HG03378 (cell line): Measurements from ENCODE around the gene CLEC11A.
"Not testable (repeated sequence)": the region's sequence is repeated elsewhere in the genome, so short reads cannot be mapped to it uniquely, and the experiment has no call there.

Experiments
- ATAC-seq: cut with Tn5 transposase; IDR thresholded peaks from one replicate; pipeline ENCODE4 v1.9.1; 2021; ENCODE audit warnings: mild to moderate bottlenecking, moderate library complexity; ENCODE audit not compliant: unreplicated experiment

Gene CLEC11A

DNA sequence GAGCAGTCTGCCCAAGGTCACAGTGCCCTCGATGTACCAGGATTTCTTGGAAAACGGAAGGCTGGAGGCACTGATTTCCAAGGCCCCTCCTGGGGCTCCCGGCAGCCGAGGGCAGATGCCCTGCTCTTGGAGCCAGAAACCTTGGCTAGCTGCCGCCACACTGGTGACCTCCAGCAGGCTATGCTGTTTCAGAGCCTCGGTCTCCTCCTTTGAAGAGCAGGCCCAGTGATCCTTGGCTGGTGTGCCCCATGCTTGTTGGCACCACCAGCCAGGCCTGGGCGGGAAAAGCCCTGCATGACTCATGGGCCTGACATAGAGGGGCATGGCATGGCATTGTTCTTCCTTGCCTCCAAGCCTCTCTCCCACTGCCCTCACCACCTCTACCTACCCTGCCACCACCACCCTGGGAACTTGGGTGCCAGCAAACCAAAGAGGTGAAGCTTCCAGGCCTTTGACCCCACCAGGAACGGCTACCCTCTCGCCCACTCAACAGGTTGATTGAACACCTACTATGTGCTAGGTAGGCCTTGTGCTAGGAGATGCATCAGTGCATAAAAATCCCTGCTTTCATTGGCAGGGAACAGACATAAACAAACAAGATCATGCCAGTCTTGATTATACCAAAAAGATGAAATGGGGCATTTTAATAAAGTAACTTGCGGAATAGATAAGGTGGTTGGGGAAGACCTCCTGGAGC is 1.6 kb upstream of the CLEC11A start:
- no peak for ATAC-seq

DNA sequence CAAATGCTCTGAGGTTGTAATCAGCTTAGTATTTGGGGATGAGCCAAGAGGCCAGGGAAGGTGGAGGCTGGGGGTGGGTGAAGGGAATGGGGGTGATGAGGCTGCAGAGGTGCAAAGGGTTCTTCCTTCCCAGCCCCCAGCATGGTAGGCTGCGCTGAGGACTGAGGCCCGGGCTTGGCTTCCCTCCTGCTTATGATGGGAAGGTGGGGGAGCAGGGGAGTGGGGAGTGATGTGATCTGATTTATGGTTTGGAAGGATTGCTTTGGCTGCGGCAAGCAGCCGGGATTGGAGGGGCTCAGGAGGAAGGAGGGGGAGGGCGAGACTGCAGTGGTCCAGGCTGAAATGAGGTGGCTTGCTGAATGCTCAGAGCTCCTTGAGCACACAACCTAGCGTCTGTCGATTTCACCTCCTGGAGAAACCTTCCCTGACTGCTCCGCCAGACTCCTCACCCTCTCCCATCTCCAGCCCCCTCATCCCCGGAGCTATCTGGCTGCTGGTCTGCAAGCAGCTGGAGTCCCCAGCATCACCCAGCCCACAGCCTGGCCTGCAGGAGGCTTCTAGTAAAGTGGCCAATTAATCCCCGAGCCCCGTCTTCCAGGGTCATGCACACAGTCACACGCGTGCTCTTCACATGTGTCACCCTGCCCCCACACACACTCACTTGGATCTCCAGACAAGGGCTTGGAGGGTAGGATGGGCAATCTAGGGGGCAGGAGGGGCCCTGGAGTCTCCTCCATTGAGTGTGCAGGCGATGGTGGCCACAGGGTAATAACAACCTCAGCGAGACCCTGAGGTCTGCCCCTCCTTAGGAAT is 757 bp upstream of the CLEC11A start:
- ATAC-seq: no peak

DNA sequence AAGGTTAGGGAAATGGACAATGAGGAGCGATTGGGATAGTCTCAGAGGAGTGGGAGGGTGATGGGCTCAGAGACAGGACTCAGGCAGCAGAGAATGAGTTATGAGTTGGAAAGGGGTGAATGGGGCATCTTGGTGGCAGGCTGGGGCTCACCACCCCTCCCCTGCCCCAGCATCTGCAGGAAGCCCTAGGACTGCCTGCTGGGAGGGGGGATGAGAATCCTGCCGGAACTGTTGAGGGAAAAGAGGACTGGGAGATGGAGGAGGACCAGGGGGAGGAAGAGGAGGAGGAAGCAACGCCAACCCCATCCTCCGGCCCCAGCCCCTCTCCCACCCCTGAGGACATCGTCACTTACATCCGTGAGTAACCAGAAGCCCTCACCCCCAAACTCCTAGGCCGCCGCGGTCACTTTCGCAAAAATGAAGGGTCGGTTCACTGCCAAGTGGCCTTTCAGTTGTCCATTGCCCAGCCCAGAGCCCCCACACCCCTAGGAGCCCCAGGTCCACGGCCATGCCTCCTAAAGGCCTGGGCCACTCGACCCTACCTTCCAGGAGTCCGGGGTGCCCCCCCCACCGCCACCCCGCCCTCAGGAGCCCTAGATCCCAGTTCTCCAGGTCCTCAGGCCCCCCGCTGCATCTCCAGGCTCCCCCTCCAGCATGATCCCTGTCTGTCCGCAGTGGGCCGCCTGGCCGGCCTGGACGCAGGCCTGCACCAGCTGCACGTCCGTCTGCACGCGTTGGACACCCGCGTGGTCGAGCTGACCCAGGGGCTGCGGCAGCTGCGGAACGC is 764 bp downstream of the CLEC11A start:
- ATAC-seq: no peak

DNA sequence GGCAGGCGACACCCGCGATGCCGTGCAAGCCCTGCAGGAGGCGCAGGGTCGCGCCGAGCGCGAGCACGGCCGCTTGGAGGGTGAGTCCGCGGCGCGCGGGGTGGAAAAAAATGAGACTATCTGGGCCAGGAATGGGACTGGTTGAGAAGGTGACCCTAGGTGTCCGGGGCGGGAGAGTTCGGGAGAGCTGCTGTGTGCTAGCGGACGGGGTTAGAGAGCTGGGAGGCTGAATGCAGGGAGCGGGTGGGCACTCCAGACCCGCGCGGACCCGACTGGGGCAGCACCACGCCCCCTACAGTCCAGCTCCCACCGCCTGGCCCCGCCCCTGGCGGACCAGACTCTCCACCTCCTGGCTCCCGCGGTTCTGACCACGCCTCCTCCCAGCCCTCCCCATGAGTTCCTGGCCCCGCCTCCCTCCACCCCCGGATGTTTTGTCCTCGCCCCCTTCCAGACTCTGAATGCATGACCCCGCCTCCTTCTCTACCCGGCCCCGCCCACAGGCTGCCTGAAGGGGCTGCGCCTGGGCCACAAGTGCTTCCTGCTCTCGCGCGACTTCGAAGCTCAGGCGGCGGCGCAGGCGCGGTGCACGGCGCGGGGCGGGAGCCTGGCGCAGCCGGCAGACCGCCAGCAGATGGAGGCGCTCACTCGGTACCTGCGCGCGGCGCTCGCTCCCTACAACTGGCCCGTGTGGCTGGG is 1.5 kb downstream of the CLEC11A start:
- peak; percentile 64 for ATAC-seq

DNA sequence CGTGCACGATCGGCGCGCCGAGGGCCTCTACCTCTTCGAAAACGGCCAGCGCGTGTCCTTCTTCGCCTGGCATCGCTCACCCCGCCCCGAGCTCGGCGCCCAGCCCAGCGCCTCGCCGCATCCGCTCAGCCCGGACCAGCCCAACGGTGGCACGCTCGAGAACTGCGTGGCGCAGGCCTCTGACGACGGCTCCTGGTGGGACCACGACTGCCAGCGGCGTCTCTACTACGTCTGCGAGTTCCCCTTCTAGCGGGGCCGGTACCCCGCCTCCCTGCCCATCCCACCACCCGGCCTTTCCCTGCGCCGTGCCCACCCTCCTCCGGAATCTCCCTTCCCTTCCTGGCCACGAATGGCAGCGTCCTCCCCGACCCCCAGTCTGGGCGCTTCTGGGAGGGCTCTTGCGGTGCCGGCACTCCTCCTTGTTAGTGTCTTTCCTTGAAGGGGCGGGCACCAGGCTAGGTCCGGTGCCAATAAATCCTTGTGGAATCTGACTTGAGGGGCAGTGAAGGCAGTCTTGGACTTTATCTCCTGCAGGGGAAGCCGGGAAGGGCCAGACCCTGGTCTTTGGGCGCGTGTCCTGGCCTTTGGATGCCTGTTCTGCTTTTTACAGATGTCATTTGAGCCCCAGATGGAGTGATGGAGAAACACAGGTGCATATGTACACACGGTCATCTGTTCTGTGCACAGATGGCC is 2.2 kb downstream of the CLEC11A start:
- ATAC-seq: no peak

DNA sequence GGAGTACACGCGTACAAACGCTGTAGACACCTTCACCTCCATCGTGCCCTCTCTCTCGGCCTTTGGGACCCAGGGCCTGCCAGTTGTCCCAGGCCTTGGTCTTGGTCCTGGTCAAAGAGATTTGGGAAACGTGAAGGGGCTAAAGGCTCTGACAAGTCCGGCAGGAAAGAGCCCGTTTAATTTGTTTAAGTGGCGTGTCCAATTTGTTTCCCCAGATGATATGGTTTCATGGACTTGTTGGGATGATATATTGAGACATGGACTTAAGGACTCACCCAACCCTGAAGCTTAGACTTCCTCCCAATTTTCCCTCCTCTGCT is 2.7 kb downstream of the CLEC11A start:
- ATAC-seq: no peak

DNA sequence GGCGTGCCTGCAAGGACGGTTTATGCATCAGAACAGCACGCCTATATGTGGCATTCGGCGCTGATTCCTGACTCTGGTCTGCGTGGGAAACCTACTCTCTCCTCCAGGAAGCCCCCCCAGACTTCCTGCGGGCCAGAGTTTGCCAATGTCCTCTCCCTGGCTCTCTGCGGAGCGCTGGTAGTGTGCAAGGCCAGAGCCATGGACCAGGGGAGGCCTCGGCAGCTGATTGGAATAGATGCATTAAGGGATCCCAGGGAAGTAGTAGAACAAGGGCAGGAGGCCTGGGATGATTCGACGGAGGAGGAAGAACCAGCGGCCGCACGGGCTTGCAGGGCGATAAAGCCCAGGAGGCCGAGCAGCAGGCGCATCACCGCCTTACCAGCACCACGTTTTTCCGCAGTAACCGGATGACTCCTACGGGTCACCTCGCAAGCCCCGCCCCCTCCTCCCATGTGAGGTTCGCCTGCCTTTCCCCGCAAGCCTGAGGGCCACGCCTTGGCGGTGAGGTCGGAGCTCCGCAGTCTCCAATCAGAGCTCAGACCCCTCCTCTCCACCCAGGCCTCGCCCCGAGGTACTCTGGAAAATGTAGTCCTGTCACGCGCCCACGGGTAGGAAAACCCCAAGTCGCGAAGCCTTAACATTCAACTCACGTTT is 5.0 kb downstream of the CLEC11A start:
- no peak for ATAC-seq

DNA sequence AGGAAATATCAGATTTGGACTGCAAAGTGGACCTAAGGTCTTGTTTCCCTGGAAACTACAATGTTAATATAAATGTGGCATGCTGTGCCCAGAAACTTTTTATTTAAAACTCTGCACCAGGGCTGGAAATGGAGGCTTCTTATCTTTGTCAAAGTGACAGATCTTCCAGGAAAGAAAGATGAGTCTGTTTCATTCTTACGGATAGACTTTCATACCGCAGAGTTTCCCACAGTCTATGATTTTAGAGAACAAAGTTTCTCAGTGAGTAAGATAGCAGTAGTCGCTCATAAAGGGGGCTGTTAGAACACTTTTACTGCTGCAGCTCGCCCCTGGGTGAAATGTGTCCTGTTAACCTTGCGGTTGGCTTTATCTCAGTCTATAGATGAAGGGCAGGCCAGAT is 6.7 kb downstream of the CLEC11A start:
- ATAC-seq: no peak

DNA sequence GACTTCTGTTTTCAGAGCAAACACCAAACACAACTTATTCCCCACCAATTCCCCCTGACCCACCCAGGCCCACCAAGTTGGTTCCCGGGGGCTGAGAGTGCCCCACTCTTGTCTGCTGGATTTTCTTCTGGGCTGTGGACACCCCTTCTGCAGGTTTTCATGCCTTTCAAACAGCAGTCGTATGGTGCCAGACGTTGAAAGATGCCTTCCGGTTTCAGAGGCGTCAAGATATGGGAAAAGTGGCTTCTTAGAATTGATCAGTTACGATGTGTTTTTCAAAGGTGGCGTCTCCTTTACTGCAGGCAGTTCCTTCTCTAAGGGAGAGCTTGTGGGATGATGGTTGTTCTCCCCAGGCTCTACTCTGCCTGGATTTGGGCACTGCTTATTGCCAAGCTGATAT is 12.7 kb downstream of the CLEC11A start:
- ATAC-seq: no peak

DNA sequence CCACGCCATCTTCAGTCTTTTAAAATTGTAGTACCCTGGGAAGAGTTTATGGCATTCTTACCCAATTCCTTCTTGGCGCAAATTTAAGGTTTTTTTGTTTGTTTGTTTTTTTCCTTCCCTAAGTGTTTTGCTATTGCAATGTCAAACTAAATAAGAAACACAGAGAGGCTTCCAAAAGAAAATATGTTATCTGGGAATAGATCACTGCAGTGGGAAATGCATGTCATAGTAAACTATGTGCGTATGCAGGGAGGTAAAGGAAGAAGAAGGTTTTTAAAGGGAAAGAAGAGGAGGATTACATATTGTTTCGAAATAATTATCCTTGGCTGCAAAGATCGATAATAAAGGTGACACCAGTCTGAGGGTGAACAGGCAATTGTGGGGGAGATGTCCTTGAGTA is 13.2 kb downstream of the CLEC11A start:
- no peak for ATAC-seq

DNA sequence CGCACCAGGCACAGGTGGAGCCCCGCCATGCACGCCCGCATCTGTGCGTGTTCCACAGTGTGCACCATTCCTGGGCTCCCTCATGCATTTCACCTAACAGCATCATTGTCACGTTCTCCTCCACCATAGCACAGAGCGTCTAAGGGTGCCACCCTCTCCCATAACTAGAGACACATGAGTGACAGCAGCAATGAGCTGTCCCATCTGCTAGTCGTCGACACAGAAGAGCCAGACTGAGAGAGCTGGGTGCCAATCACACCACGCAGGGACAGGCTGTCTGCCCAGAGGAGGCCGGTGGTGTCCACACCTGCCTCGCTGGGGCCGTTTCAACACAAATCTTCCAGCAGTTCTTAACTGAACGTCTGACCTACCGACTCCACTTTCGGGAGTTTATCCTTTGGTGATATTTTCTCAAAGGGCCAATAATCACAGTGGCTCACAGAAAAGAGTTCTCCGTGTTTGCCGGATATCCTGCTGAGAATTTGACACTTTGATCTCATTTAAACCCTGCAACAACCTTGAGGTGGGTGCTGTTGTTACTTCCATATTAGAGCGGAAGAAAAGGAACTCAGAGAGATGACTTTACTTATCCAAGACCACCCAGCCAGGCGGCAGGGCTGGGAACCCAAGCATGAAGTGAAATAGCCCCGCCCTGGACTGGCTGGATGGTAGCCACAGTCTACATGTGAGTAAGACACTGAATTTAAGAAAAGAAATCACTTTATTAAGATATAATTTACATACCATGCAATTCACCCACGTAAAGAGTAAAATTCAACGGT is 16.2 kb downstream of the CLEC11A start:
- no peak for ATAC-seq

DNA sequence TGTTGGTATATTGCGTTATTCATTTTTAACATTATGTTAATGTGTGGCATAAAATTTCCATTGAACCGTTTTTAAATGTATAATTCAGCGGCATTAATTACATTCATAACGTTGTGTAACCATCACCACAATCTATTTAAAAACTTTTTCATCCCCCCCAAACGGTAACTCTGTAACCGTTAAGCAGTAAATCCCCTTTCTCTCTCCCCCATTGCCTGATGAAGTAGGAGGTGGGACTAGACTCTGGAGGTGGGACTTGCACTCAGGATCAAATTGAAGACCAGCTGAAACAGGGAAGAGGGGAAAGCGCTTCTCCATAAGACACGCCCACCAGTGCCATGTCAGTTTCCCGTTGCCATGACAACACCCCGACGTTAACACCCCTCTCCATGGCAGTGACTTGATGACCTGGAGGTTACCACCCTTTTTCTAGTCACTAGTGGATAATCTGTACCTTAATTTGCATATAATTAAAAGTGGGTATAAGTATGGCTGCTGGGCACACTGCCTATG is 16.8 kb downstream of the CLEC11A start:
- ATAC-seq: no peak

DNA sequence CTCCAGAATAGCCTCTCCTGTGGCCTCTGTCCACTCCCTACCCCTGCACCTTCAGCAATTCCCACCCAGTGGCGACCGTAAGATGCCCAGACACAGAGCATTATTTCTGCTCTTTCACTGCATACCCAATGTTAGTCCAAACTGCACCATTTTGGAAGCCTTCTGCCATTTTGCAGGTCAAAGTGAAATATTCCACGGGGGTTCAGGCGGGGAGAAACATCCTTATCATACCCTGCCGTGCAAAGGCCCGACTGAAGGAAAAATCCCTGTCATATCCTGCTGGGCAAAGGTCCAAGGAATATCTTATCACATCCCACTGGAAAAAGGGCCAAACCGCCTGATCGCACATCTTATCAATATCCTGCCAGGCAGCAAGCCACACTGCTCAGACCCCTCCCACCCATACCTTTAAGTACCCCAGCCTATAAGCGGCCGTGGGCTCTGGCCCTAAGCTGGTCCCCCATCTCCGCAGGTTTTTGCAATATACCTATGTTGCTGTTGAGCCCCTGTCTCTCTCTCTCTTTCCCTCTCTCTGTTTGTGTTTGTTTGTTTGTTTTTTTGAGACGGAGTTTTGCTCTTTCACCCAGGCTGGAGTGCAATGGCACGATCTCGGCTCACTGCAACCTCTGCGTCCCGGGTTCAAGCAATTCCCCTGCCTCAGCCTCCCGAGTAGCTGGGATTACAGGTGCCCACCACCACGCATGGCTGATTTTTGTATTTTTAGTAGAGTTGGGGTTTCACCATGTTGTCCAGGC is 18.2 kb downstream of the CLEC11A start:
- ATAC-seq: no peak

DNA sequence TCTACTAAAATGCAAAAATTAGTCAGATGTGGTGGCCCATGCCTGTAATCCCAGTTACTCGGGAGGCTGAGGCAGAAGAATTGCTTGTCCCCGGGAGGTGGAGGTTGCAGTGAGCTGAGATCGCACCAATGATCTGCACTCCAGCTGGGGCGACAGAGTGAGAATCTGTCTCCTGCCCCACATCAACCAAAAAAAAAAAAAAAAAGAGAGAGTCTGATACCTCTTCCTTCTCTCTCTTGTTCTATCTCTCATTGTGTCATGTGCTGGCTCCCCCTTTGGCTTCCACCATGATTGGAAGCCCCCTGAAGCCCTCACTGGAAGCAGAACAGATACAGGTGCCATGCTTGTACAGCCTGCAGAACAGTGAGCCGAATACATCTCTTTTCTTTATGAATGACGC is 20.4 kb downstream of the CLEC11A start:
- ATAC-seq: no peak

DNA sequence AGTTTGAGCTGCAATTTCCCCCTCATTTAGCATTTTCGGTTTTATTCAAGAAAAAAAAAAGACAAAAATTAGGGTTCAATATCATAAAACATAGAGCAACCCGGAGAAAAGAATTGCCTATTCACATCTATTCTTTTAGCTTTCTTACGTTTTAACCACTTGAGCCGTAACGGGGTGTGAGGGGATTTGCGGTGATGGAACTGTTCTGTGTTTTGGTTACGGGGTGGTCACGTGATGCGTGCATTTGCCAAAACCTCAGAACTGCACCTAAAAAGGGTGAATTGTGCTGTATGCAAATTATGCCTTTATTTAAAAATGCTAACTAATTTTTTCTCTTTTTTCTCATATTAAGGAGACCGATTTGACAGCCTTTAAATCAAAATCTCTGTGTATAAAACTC is 22.1 kb downstream of the CLEC11A start:
- ATAC-seq: no peak

DNA sequence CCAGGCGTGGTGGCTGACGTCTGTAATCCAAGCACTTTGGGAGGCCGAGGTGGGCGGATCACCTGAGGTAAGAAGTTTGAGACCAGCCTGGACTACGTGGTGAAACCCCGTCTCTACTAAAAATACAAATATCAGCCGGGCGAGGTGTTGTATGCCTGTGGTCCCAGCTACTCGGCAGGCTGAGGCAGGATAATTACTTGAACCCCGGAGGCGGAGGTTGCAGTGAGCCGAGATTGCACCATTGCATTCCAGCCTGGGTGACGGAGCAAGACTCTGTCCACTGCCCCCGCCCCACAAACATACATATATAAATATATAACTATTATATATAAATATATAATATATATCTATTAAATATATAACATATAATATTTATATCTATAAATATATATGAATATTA is 24.0 kb downstream of the CLEC11A start:
- not testable (repeated sequence) for ATAC-seq

DNA sequence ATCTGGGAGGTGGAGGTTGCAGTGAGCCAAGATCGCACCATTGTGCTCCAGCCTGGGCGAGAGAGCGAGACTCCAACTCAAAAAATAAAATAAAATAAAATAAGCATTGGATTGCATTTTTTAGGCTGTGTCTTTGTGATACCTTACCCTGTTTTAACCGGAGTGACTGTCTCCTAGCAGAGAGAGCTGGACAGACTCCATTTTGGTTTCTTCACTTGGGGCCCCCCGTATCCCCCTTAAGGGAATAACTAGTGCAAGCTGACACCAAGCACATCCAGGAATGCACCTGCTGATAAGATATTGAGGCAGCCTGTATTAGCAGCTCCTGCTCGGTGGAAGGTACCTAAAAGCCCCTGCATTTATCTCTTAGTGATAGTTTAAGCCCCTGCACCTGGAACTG is 26.3 kb downstream of the CLEC11A start:
- no peak for ATAC-seq

DNA sequence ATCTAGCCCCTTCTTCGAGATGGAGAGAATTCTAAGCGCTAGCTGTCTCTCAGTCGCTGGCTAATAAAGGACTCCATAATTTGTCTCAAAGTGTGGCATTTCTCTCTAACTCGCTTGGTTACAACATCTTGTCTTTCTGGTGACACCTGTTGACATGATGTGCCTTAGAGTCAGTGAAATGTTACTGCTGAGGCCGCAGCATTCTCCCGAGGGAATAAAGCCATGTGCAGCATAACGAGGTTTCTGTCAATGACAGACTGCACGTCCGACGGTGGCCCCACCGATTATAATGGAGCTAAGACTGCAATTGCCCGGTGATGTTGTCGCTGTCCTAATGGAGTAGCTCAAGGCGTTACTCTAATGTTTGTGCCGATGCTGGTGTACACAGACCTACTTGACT is 26.8 kb downstream of the CLEC11A start:
- no peak for ATAC-seq

DNA sequence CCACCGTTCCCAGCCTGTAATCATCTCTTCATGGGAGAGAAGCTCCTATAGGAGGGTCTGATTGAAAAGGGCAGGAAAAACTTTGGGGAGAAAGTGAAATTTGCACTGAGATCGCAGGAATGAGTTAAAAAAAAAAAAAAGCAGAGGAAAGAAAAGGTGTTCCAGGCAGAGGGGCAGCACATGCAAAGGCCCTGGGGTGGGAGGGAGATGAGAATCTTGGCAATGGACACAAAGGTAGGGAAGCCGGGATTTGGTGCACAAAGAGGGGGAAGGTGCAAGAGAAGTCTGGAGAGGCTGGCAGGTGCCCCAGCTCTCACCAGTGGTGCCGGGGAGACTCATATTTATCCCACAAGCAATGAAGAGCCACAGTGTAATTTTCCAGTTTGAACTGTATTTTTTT is 30.7 kb downstream of the CLEC11A start:
- no peak for ATAC-seq
